ENCODE measurements around the gene STOML3.

Gene STOML3

DNA sequence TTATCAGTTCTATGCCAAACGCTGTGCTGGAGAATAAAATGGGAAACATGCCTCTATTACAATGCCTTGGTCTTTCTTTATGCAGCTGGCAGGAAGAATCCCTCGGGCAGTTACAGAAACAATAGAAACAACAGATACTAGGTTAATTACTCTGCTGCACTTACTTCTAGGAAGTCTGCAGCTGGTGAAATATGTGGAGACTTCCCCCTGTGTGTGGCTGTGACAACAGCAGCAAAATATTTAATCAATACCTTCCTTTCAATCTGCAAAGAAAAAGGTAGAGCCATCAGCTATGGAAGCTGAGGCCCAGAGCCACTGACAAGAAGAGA, 9.9 kb downstream of the STOML3 start:
- no peak for DNase-seq

DNA sequence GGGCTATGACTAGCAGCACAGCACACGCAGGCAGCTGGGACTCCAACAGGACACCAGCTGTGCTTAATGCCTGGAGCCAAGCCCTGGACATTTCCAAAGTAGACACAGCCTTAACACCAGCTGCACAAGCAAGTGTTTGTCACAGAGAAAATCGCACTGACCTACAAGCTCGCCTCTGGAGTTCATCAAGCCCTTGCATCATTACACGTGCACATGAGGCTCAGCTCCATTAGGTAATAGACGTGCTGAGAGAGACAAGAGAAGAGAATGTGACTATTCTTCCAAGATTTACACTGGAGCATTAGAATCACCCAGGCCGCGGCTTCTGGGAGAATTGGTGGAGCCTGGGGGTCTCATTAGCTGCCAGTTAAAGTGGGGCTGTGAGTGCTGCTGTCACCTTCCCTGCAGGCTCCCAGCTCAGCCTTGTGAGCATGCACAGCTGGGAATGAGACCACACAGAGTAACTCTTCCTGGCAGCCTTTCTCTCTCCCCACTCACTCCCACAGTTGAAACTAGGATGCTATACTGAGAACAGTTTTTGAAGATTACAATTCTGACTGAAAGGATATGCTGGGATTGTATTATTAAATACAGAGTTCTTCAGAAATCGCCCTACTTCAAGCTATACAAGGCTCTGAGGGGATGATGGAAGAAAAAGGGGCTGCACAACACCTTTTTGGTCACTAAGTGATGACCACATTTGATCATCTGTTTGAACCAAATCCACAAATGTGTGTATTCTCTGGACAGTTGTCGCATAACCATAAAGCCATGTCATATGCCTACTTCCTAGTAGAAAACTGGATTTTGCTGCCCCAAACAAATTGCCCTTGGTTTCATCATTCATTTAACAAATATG, 10.5 kb downstream of the STOML3 start:
- no peak for DNase-seq

DNA sequence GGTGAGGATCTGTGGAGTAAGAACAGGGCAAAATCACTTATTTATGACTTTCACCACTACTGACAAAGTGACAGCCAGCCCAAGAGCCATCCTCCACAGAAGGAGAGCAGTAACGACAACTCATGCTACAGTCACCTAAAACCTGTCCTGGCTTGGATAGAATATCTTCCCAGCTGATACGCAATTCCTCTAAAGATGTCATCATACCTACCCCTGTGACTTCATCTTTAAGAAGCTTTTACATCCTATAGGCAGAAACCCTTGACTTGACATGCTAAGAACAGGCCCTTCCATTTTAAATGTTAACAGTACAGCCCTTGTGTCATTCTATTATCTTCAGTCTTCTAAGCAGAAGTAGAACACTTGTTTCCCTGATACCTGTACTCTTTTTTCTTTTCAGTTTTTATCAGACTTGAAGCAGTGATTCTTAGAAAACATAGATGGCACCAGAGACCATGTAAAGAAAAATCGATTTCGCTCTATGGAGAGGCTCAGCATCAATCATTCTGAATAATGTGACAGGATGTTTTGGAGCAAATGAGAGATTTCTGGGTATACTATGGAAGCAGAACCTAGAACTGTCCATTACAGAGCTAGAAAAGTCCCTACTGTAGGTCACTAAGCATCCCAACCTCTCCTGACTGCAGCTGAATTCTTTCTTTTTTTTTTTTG, 20.1 kb downstream of the STOML3 start:
- no peak for DNase-seq

DNA sequence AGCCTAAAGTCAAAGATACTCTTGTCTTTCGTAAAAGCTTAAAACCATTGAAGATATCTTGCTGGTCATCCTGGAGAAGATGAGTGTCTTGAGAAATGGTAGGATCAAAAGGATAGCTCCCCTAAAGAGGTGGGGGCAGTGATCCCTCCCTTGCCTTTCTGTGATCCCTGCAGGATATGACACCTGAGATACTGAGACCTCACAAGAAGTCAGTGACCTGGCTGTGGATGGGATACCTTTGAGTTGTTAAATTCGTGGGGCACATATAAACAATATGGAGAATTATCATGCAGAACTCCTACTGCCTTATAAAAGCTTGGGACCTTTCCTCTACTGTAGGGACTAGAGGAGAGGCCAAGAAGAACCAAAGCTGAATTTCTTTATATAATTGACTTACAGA, 21.4 kb downstream of the STOML3 start:
- DNase-seq, result no peak

DNA sequence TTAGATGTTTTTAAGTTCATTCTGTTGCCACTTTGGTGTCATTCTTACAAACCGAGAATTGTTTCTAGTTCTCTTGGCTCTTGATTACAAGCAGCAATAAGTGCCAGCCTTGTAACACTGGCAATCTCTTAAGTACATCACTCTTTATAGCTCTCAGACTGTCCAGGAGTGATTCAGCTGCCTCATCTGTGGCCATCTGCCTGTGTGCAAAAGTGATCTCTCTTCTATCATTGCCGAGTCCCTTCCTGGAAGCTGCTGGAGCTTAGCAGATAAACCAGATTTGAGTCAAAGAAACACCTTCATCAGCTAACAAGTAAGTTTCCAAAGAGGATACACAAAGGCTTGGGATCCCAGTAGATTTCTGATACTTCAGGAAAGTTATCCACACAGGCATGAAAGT, 23.2 kb downstream of the STOML3 start:
- no peak for DNase-seq

DNA sequence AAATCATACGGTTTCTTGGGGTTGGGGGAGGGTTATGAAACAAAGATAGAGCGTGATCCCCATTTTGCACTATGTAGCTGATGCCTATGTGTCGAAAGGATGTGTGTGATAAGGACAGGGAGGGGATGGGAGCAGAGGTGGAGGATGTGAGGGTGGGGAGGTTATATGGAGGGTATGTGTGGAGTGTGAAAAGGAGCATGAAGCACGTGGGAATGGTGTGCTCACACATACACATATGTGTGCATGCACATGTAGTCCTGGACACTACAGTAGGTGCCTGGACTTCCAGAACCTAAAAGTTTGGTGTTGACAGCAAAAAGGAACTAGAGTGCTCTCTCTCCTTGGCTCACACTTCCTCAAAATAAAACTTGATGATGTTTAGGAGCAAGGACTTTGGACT, 25.4 kb downstream of the STOML3 start:
- no peak for DNase-seq

GRCh38 chr13:38960175-38960574, 30.5 kb downstream of the STOML3 start:
- DNase-seq, result no peak

DNA sequence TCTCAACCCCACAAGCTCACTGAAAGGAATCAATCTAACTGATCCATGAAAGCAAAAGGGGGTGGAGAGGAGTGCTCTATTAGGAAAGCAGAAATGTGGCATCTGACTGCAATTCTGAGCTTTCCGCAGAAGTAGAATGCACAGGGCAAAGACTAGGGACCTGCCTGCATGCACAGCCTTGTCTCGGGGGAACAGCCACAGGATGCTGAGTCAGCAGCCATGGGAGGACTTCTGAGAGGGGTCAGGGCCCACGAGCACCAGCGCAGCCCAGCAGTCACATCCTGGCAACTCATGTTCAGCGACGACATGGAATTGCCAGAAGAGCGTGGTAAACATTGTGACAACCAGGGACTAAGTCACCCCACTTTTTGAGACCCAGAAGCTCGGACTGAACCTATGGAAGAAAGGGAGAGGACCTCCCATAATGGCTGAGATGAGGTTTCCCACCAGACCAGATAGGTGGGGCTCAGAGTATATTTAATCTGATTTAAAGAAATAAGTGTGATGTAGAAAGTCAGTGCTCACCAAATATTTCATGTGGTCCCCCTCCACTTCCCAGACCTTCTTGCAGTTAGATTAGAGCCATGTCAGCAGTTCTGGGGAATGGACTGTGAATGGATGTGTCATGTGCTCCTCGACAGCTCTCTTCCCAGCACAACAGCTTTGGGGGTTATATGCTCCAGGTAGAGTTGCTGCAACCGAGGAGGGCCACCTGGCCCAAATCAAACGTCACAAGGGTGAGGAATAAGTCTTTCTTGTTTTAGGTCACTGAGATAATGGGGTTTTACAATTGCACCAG, 32.6 kb downstream of the STOML3 start:
- no peak for DNase-seq

DNA sequence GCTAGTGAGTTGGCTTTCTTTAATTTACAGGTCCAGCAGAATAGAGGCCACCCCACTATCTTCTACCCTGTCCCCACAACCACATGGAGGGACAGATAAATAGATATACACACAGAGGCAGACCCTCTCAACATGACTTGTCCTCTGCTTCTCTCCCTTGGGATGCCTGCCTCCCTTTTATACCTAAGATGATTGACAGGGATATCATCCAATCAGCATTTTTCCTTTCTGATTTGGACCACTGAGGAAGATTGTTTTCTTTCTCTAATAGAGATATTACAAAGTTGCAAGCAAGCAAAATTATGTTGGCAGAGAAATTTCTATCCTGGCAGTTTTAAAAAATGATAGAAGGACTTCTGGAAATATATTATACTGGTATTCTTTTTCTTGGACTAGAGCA, 35.8 kb downstream of the STOML3 start:
- DNase-seq, result no peak

DNA sequence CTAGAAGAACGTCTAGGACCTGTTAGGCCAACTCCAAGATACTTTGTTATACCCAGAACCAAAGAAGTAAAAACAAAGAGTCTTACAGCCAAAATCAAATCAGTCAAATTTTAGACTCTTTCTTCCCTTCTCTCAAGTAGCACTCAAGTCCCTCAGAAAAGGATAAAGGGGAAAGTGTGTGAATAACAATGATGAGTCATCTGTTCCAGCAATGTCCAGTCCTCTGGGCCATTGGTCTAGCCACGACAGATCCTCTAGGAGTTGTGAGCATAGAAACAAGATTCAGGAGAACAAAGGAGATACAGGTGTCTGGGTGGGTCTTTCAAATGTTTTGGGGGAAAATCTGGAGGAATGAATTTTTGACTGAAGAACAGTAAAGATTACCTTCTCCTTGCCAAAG, 36.3 kb downstream of the STOML3 start:
- DNase-seq, result no peak

DNA sequence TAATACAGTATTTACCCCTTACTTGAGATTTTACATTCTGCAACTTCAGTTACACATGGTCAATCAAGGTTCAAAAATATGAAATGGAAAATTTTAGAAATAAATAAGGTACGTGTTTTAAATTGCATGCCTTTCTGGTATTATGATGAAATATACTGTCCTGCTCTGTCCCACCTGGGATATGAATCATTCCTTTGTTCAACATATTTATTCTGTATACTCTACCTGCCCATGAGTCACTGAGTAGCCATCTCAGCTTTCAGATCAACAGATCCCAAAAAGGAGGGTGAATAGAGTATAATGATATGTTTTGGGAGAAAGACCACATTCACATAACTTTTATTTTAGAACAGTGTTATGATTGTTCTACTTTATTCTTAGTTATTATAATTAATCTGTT, 37.8 kb downstream of the STOML3 start:
- no peak for DNase-seq

- DNase-seq, result no peak
Measured at GRCh38 chr13:38951525-38952313, 38.9 kb downstream of the STOML3 start.

DNA sequence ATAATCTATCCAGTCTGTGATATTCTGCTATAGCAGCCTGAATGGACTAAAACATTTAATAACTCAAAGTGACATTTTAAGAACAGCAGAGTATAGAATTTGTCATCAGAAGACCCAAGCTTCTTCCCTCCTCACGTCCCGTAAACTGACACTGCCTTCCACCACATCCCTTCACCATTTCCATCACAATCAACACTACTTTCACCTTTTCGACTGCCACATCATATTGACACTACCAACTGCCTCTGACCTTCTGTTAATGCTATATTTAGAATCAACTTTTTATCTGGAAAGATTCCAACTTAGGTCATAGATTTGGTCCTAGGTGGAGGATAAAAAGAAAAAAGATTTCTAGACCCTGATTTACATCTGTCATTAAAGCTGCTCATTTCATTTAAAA, 39.6 kb downstream of the STOML3 start:
- DNase-seq, result no peak

DNA sequence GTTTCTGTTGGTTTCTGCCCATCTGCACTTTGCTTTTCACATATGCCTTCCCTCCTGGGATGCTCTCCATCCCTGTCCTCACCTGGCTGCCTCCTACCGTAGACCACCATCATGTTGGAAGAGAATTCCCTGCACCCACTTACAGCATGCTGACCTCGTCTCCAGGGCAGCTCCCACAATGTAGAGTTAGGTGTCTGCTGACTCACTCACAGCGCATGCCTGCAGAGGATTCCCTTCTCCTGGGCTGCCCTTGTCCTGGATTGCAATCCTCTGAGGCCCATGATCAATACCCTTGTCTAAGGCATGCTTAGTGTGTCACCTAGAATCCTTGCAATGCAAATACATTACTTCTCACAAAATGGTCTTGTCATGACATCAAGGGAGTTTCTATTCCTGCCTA, 43.6 kb downstream of the STOML3 start:
- no peak for DNase-seq

GRCh38 chr13:38944219-38944618, 46.4 kb downstream of the STOML3 start:
- no peak for DNase-seq

- DNase-seq, result no peak
Measured at GRCh38 chr13:38943231-38943630, 47.4 kb downstream of the STOML3 start.

DNA sequence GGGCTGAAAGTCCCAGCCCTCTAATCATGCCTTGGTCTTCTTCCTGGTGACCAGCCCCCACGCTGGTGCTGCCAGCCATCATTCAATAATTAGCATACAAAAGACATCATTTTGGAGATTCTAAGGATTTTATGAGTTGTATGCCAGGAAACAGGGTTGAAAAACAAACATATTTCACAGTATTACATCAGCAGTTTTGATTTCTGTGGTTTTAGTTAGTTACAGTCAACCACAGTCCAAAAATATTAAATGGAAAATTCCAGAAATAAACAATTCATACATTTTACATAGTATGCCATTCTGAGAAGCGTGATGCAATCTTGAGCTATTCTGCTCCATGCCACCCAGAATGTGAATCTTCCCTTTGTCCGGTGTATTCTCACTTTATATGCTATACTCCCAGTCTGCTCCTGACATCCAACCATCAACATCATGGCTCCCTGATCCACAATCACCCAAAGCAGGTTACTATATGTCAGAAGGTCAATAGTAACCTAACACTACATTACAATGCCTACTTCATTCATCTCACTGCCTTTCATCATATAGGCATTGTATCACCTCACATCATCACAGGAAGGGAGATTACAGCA, 49.2 kb downstream of the STOML3 start:
- DNase-seq, result no peak

DNA sequence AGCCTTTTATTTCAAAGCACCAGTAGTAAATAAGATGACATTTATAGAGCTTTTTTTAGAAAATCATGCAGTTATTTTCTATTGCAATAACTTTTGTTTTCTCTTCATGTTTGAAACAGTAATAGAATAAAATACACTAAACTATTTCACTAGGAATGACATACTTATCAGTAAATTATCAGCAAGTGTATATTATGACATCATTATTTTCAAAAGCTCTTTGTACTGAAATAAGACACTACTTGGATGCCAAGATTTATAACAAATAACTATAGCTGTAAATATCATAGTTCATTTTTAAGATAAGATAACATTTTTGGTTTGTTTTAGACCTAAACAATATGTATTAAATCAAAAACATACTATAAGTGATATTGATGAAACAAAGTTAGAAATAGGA, 56.8 kb downstream of the STOML3 start:
- no peak for DNase-seq

- no peak for DNase-seq
Measured at GRCh38 chr13:38922170-38922569, 68.5 kb downstream of the STOML3 start.

- DNase-seq, result no peak
Measured at GRCh38 chr13:38921081-38921480, 69.5 kb downstream of the STOML3 start.
